H9 (cell line): ENCODE results near the gene ISCU. TPM values are rescaled to one million over a fixed set of nuclear protein-coding genes. Genes with fewer than 3 reads are reported as not detected.

ENCODE experiments used
- DNase-seq: peaks from one replicate; pipeline ENCODE4 v3.0.0-alpha.2; 2017
- H2AFZ ChIP-seq: one replicate; pipeline ENCODE4 v1.6.1; 2013; ENCODE audit warnings: mild to moderate bottlenecking, low read length, control low read depth, moderate library complexity
- H2AK5ac ChIP-seq: 2 replicates; pipeline ENCODE4 v1.6.1; 2013; ENCODE audit warnings: low read length, control low read depth, mixed read lengths; ENCODE audit not compliant: insufficient read length
- H2BK120ac ChIP-seq: one replicate; pipeline ENCODE4 v1.6.1; 2013; ENCODE audit warnings: low read depth, mild to moderate bottlenecking, low read length, control low read depth, inconsistent platforms; ENCODE audit not compliant: poor library complexity, severe bottlenecking
- H2BK12ac ChIP-seq: 2 replicates; pipeline ENCODE4 v1.6.1; 2013; ENCODE audit warnings: low read length, control low read depth, mixed read lengths, low read depth; ENCODE audit not compliant: insufficient read length
- H2BK15ac ChIP-seq: 2 replicates; pipeline ENCODE4 v1.6.1; 2013; ENCODE audit warnings: low read depth, low read length, control low read depth
- H2BK20ac ChIP-seq: one replicate; pipeline ENCODE4 v1.6.1; 2013; ENCODE audit warnings: low read depth, mild to moderate bottlenecking, low read length, control low read depth, inconsistent platforms; ENCODE audit not compliant: poor library complexity, severe bottlenecking
- H2BK5ac ChIP-seq: 2 replicates; pipeline ENCODE4 v1.6.1; 2013; ENCODE audit warnings: low read length, control low read depth, mixed read lengths; ENCODE audit not compliant: insufficient read length
- H3K14ac ChIP-seq: 2 replicates; pipeline ENCODE4 v1.6.1; 2013; ENCODE audit warnings: low read length, control low read depth; ENCODE audit not compliant: insufficient read depth
- H3K18ac ChIP-seq: 2 replicates; pipeline ENCODE4 v1.6.1; 2013; ENCODE audit warnings: low read depth, mild to moderate bottlenecking, mixed read lengths, low read length, control low read depth; ENCODE audit not compliant: insufficient read length
- H3K23ac ChIP-seq: 2 replicates; pipeline ENCODE4 v1.6.1; 2013; ENCODE audit warnings: low read length, control low read depth, mixed read lengths, low read depth; ENCODE audit not compliant: insufficient read length
- H3K23me2 ChIP-seq: 2 replicates; pipeline ENCODE4 v1.6.1; 2013; ENCODE audit warnings: low read depth, mild to moderate bottlenecking, mixed read lengths, low read length, control low read depth; ENCODE audit not compliant: insufficient read length, poor library complexity, severe bottlenecking
- H3K27ac ChIP-seq: 2 replicates; pipeline ENCODE4 v1.5.1; 2013; ENCODE audit warnings: low read length, control low read depth, mixed read lengths, low read depth; ENCODE audit not compliant: insufficient read length
- H3K27me3 ChIP-seq: 2 replicates; pipeline ENCODE4 v1.6.1; 2013; ENCODE audit warnings: low read length, control low read depth, inconsistent platforms; ENCODE audit not compliant: insufficient read depth
- H3K4ac ChIP-seq: 2 replicates; pipeline ENCODE4 v1.6.1; 2013; ENCODE audit warnings: low read depth, mild to moderate bottlenecking, control low read depth, inconsistent platforms, low read length, moderate library complexity
- H3K4me1 ChIP-seq: 2 replicates; pipeline ENCODE4 v1.6.1; 2013; ENCODE audit warnings: low read length, control low read depth, inconsistent platforms; ENCODE audit not compliant: insufficient read depth
- H3K4me2 ChIP-seq: 2 replicates; pipeline ENCODE4 v1.6.1; 2013; ENCODE audit warnings: low read length, control low read depth, mixed read lengths; ENCODE audit not compliant: insufficient read length, insufficient read depth
- H3K56ac ChIP-seq: 2 replicates; pipeline ENCODE4 v1.6.1; 2013; ENCODE audit warnings: low read depth, mild to moderate bottlenecking, mixed read lengths, low read length, control low read depth; ENCODE audit not compliant: insufficient read length
- H3K79me1 ChIP-seq: 2 replicates; pipeline ENCODE4 v1.6.1; 2013; ENCODE audit warnings: low read depth, mild to moderate bottlenecking, moderate library complexity, low read length, control low read depth, inconsistent platforms; ENCODE audit not compliant: insufficient read depth, poor library complexity, severe bottlenecking
- H3K79me2 ChIP-seq: 2 replicates; pipeline ENCODE4 v1.6.1; 2013; ENCODE audit warnings: low read length, control low read depth, inconsistent platforms; ENCODE audit not compliant: insufficient read depth
- H3K9ac ChIP-seq: 2 replicates; pipeline ENCODE4 v1.6.1; 2013; ENCODE audit warnings: low read length, control low read depth, mixed read lengths; ENCODE audit not compliant: insufficient read length; ENCODE audit errors: extremely low read depth
- H3K9me3 ChIP-seq: one replicate; pipeline ENCODE4 v1.6.1; 2013; ENCODE audit warnings: low read depth, low read length, inconsistent platforms; ENCODE audit not compliant: control insufficient read depth
- H3T11ph ChIP-seq: one replicate; pipeline ENCODE4 v1.6.1; 2013; ENCODE audit warnings: mild to moderate bottlenecking, low read length, control low read depth, inconsistent platforms
- H4K20me1 ChIP-seq: one replicate; pipeline ENCODE4 v1.6.1; 2013; ENCODE audit not compliant: control insufficient read depth, insufficient read length, insufficient read depth
- H4K5ac ChIP-seq: 2 replicates; pipeline ENCODE4 v1.6.1; 2013; ENCODE audit warnings: low read depth, mild to moderate bottlenecking, mixed read lengths, low read length, control low read depth; ENCODE audit not compliant: insufficient read length
- H4K8ac ChIP-seq: replicated peaks from 2 replicates; pipeline ENCODE4 v1.6.1; 2013; ENCODE audit warnings: low read length, control low read depth, mixed read lengths, low read depth; ENCODE audit not compliant: insufficient read length
- H4K91ac ChIP-seq: 2 replicates; pipeline ENCODE4 v1.6.1; 2013; ENCODE audit warnings: low read depth, mild to moderate bottlenecking, moderate library complexity, mixed read lengths, low read length, control low read depth; ENCODE audit not compliant: insufficient read length
- H3K27ac Mint-ChIP-seq, 3 experiments: 2 replicates in 2 of 3; 3 replicates in 1 of 3; pipeline ENCODE4 v1.8.0; 2020 to 2021; ENCODE audit warnings: mixed read lengths in 3 of 3, mild to moderate bottlenecking in 1 of 3, moderate library complexity in 1 of 3
- H3K27me3 Mint-ChIP-seq: 2 replicates; pipeline ENCODE4 v1.8.0; 2021; ENCODE audit warnings: low read depth, mild to moderate bottlenecking, moderate library complexity, mixed read lengths
- H3K36me3 Mint-ChIP-seq, 3 experiments: 2 replicates in 2 of 3; 3 replicates in 1 of 3; pipeline ENCODE4 v1.8.0; 2020 to 2021; ENCODE audit warnings: low read depth in 3 of 3, mixed read lengths in 3 of 3; ENCODE audit not compliant: insufficient read depth in 1 of 3
- H3K4me1 Mint-ChIP-seq, 2 experiments: 2 replicates each; pipeline ENCODE4 v1.8.0; 2020; ENCODE audit warnings: mixed read lengths in 2 of 2
- H3K4me3 Mint-ChIP-seq, 2 experiments: 2 replicates in 1 of 2; 3 replicates in 1 of 2; pipeline ENCODE4 v1.8.0; 2020 to 2021; ENCODE audit warnings: mild to moderate bottlenecking in 2 of 2, mixed read lengths in 2 of 2, moderate library complexity in 1 of 2
- H3K9me3 Mint-ChIP-seq, 2 experiments: 2 replicates in 1 of 2; 3 replicates in 1 of 2; pipeline ENCODE4 v1.8.0; 2020; ENCODE audit warnings: mild to moderate bottlenecking in 2 of 2, mixed read lengths in 2 of 2, moderate library complexity in 1 of 2
- WGBS: extraction: QIAGEN DNeasy Blood & Tissue Kit; methylation state at CpG from one replicate; pipeline ENCODE4 v1.1.7; 2013; ENCODE audit warnings: missing lambda C conversion rate, low lambda C conversion rate, mixed read lengths; ENCODE audit not compliant: insufficient read length; ENCODE audit errors: extremely low coverage; 5-methylcytosine and 5-hydroxymethylcytosine counted together
- total RNA-seq: library from RNA; stranded (reverse); gene quantifications from 2 replicates; pipeline ENCODE4 v1.2.1, GENCODE V29; 2021
- TF ChIP-seq, protein P1 (sequence below): fragments of 200-600 bp; sonication (generic); conservative IDR thresholded peaks from 3 replicates; pipeline ENCODE4 v1.8.0; 2021; ENCODE audit warnings: antibody characterized with exemption, mild to moderate bottlenecking

Gene ISCU
- total RNA-seq, 1 experiment from 2014 or later, result 64.9 TPM

DNA sequence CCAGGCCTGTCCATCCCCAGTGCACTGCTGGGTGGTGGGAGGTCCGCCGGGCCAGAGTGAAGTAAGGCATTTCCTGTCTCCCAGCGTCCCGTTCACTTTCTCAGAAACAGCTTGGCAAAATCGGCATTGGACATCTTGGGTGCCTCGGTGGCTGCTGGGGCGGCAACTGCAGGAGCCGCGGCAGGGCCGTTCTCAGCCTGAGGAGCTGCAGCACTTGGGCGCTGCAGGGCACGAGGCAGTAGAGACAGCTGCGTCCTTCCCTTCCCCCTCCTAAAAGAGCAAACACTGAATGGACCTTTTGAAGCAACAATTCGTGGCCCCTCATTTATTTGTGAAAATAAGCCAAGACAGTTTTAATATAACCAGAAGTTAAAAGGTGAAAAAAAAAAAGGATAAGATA, 39.0 kb upstream of the ISCU start:
- Mint-ChIP-seq H3K36me3 (peaks cover 57 to 97% (median 97%) of the 10 kb centered on the region in 3 experiments), H3K9me3 (no peaks in the 10 kb centered on the region), H3K4me1 (no peaks in the 10 kb centered on the region), H3K4me3 (no peak overlapping the region), H3K27me3 (no peaks in the 10 kb centered on the region), H3K27ac (peak overlapping the region in 1 of 3 experiments; percentile 70; a peak in 1 of 7 replicates)
- H2BK20ac ChIP-seq, result no peak overlapping the region
- no peak overlapping the region for H4K8ac ChIP-seq
- TF ChIP-seq, protein P1, sequence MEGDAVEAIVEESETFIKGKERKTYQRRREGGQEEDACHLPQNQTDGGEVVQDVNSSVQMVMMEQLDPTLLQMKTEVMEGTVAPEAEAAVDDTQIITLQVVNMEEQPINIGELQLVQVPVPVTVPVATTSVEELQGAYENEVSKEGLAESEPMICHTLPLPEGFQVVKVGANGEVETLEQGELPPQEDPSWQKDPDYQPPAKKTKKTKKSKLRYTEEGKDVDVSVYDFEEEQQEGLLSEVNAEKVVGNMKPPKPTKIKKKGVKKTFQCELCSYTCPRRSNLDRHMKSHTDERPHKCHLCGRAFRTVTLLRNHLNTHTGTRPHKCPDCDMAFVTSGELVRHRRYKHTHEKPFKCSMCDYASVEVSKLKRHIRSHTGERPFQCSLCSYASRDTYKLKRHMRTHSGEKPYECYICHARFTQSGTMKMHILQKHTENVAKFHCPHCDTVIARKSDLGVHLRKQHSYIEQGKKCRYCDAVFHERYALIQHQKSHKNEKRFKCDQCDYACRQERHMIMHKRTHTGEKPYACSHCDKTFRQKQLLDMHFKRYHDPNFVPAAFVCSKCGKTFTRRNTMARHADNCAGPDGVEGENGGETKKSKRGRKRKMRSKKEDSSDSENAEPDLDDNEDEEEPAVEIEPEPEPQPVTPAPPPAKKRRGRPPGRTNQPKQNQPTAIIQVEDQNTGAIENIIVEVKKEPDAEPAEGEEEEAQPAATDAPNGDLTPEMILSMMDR, result no peak
- no peak overlapping the region for H2BK120ac ChIP-seq
- peaks cover 2% of the 10 kb centered on the region for H4K20me1 ChIP-seq
- no peak overlapping the region for H4K5ac ChIP-seq
- H4K91ac ChIP-seq, result no peak overlapping the region
- H3K23ac ChIP-seq, result no peak overlapping the region
- no peak overlapping the region for H3K14ac ChIP-seq
- no peaks in the 10 kb centered on the region for H3K27me3 ChIP-seq
- H3K18ac ChIP-seq, result no peak overlapping the region
- no peak overlapping the region for H2BK12ac ChIP-seq
- H3K9me3 ChIP-seq, result no peaks in the 10 kb centered on the region
- no peaks in the 10 kb centered on the region for H3K79me2 ChIP-seq
- H2BK15ac ChIP-seq, result no peak overlapping the region
- no peak overlapping the region for H3K56ac ChIP-seq
- H2AK5ac ChIP-seq, result no peak overlapping the region
- H3K4me2 ChIP-seq, result no peak overlapping the region
- H2BK5ac ChIP-seq, result no peak overlapping the region
- H2AFZ ChIP-seq, result no peak overlapping the region
- no peaks in the 10 kb centered on the region for H3K23me2 ChIP-seq
- H3K4ac ChIP-seq, result no peak overlapping the region
- H3K79me1 ChIP-seq, result no peaks in the 10 kb centered on the region
- no CpG with 5 or more reads among the region's 14 CpGs for WGBS
- H3K27ac ChIP-seq, result no peak overlapping the region
- H3K4me1 ChIP-seq, result no peaks in the 10 kb centered on the region
- H3K9ac ChIP-seq, result no peak overlapping the region
- no peak for DNase-seq
- H3T11ph ChIP-seq, result no peak overlapping the region
